IMR-90 (cell line): ENCODE results near the gene PPP1R2. TPM values are rescaled to one million over a fixed set of nuclear protein-coding genes. Genes with fewer than 3 reads are reported as not detected.

Experiments
- ATAC-seq: fragments of 200-7000 bp; cut with Tn5 transposase; 2 replicates; pipeline ENCODE4 v1.9.1; 2020; ENCODE audit warnings: low read depth, mild to moderate bottlenecking, moderate library complexity
- BruUV-seq: library from RNA; stranded (reverse); fragments of 400-500 nt; replicated peaks from 2 replicates; lab custom pipeline; 2021; lab: Mats Ljungman, UMichigan
- CTCF ChIA-PET: fragments of 300-600 bp; formaldehyde crosslinking; extraction: SDS; loops from one replicate; lab custom pipeline; 2021; ENCODE audit warnings: antibody characterized with exemption; lab: Yijun Ruan, JAX
- POLR2A ChIA-PET: fragments of 300-600 bp; sonication (Branson Sonifier 250); formaldehyde crosslinking; loops from one replicate; lab custom pipeline; 2022; ENCODE audit warnings: antibody characterized with exemption; ENCODE audit not compliant: unreplicated experiment; lab: Charles Lee
- DNase-seq: peaks from one replicate; pipeline ENCODE4 v3.0.0; 2013
- H2AFZ ChIP-seq: replicated peaks from 2 replicates; pipeline ENCODE3; 2013; ENCODE audit warnings: low read length, mild to moderate bottlenecking; ENCODE audit not compliant: poor library complexity
- H2AK5ac ChIP-seq: 2 replicates; pipeline ENCODE4 v1.6.1; 2013; ENCODE audit warnings: low read depth, low read length, inconsistent platforms
- H2AK9ac ChIP-seq: replicated peaks from 2 replicates; pipeline ENCODE3; 2013; ENCODE audit warnings: mild to moderate bottlenecking, low read depth, low read length, moderate library complexity; ENCODE audit not compliant: poor library complexity
- H2BK120ac ChIP-seq: 2 replicates; pipeline ENCODE4 v1.6.1; 2013; ENCODE audit warnings: low read depth, low read length, inconsistent platforms
- H2BK15ac ChIP-seq: 3 replicates; pipeline ENCODE4 v1.6.1; 2013; ENCODE audit warnings: low read depth, low read length, inconsistent platforms
- H2BK20ac ChIP-seq: 2 replicates; pipeline ENCODE4 v1.6.1; 2013; ENCODE audit warnings: low read depth, mild to moderate bottlenecking, inconsistent platforms, low read length, moderate library complexity
- H2BK5ac ChIP-seq: 2 replicates; pipeline ENCODE4 v1.6.1; 2013; ENCODE audit warnings: mild to moderate bottlenecking, low read depth, low read length, inconsistent platforms; ENCODE audit not compliant: poor library complexity, severe bottlenecking
- H3K14ac ChIP-seq: replicated peaks from 2 replicates; pipeline ENCODE4 v1.6.1; 2013; ENCODE audit warnings: low read depth, low read length, inconsistent platforms
- H3K18ac ChIP-seq: 2 replicates; pipeline ENCODE4 v1.6.1; 2013; ENCODE audit warnings: low read depth, low read length, control low read depth
- H3K23ac ChIP-seq: 2 replicates; pipeline ENCODE4 v1.6.1; 2013; ENCODE audit warnings: low read depth, low read length, inconsistent platforms
- H3K27ac ChIP-seq: 2 replicates; pipeline ENCODE4 v1.5.1; 2013; ENCODE audit warnings: mild to moderate bottlenecking, control low read depth, low read length; ENCODE audit not compliant: insufficient read depth
- H3K27me3 ChIP-seq: 2 replicates; pipeline ENCODE4 v1.6.1; 2013; ENCODE audit warnings: low read length; ENCODE audit not compliant: control insufficient read depth, insufficient read depth
- H3K36me3 ChIP-seq: 2 replicates; pipeline ENCODE4 v1.6.1; 2013; ENCODE audit warnings: low read length, mixed read lengths; ENCODE audit not compliant: control insufficient read depth, insufficient read depth
- H3K4ac ChIP-seq: 2 replicates; pipeline ENCODE4 v1.6.1; 2013; ENCODE audit warnings: low read depth, low read length, inconsistent platforms
- H3K4me1 ChIP-seq: 2 replicates; pipeline ENCODE4 v1.6.1; 2013; ENCODE audit warnings: low read length, mixed read lengths; ENCODE audit not compliant: control insufficient read depth, insufficient read depth
- H3K4me2 ChIP-seq: 2 replicates; pipeline ENCODE4 v1.6.1; 2013; ENCODE audit warnings: low read depth, mild to moderate bottlenecking, control low read depth, low read length, moderate library complexity
- H3K4me3 ChIP-seq: 2 replicates; pipeline ENCODE4 v1.5.1; 2013; ENCODE audit warnings: low read depth, mild to moderate bottlenecking, control low read depth, low read length, moderate library complexity; ENCODE audit not compliant: insufficient read depth
- H3K56ac ChIP-seq: 2 replicates; pipeline ENCODE4 v1.6.1; 2013; ENCODE audit warnings: low read length, inconsistent platforms; ENCODE audit not compliant: insufficient read depth; ENCODE audit errors: extremely low read depth
- H3K79me1 ChIP-seq, 2 experiments: 2 replicates each; pipeline ENCODE4 v1.6.1; 2013; ENCODE audit warnings: low read length in 2 of 2, inconsistent platforms in 1 of 2, low read depth in 1 of 2
- H3K9ac ChIP-seq: 2 replicates; pipeline ENCODE4 v1.6.1; 2013; ENCODE audit warnings: low read depth, low read length, control low read depth
- H3K9me1 ChIP-seq: 2 replicates; pipeline ENCODE4 v1.6.1; 2013; ENCODE audit warnings: low read length, inconsistent platforms; ENCODE audit not compliant: insufficient read depth
- H3K9me3 ChIP-seq: 2 replicates; pipeline ENCODE4 v1.6.1; 2013; ENCODE audit warnings: low read length; ENCODE audit not compliant: control insufficient read depth, insufficient read depth
- H4K20me1 ChIP-seq: 2 replicates; pipeline ENCODE4 v1.6.1; 2013; ENCODE audit warnings: low read length, inconsistent platforms; ENCODE audit not compliant: insufficient read depth
- H4K5ac ChIP-seq: 2 replicates; pipeline ENCODE4 v1.6.1; 2013; ENCODE audit warnings: mild to moderate bottlenecking, low read depth, low read length, control low read depth
- H4K8ac ChIP-seq, 2 experiments: 2 replicates each; pipeline ENCODE4 v1.6.1; 2013; ENCODE audit warnings: low read depth in 2 of 2, low read length in 2 of 2, control low read depth in 1 of 2, inconsistent platforms in 1 of 2
- H4K91ac ChIP-seq: 2 replicates; pipeline ENCODE4 v1.6.1; 2013; ENCODE audit warnings: low read depth, low read length, inconsistent platforms; ENCODE audit not compliant: insufficient read depth
- BHLHE40 ChIP-seq: fragments of 150-350 bp; IDR thresholded peaks from 2 replicates; pipeline ENCODE4 v1.6.1; 2016; ENCODE audit warnings: mild to moderate bottlenecking, low read depth, low read length
- CEBPB ChIP-seq: IDR thresholded peaks from 2 replicates; pipeline ENCODE4 v1.6.1; 2012; ENCODE audit warnings: low read depth, low read length, improper control_type of control experiment
- CHD1 ChIP-seq: IDR thresholded peaks from 2 replicates; pipeline ENCODE4 v1.6.1; 2012; ENCODE audit warnings: low read depth, low read length, improper control_type of control experiment
- FOS ChIP-seq: fragments of 150-350 bp; IDR thresholded peaks from 2 replicates; pipeline ENCODE4 v1.6.1; 2016; ENCODE audit warnings: low read depth, low read length
- MAFK ChIP-seq: IDR thresholded peaks from 2 replicates; pipeline ENCODE4 v1.6.1; 2012; ENCODE audit warnings: low read depth, low read length, improper control_type of control experiment
- MAZ ChIP-seq: IDR thresholded peaks from 2 replicates; pipeline ENCODE4 v1.6.1; 2012; ENCODE audit warnings: low read depth, mild to moderate bottlenecking, low read length, improper control_type of control experiment, moderate library complexity, borderline replicate concordance
- POLR2A ChIP-seq: IDR thresholded peaks from 2 replicates; pipeline ENCODE4 v1.6.1; 2012; ENCODE audit warnings: mild to moderate bottlenecking, low read depth, low read length
- RAD21 ChIP-seq: IDR thresholded peaks from 2 replicates; pipeline ENCODE4 v1.6.1; 2012; ENCODE audit warnings: low read length, improper control_type of control experiment
- RCOR1 ChIP-seq: IDR thresholded peaks from 2 replicates; pipeline ENCODE4 v1.6.1; 2012; ENCODE audit warnings: mild to moderate bottlenecking, low read length, improper control_type of control experiment; ENCODE audit not compliant: insufficient replicate concordance
- RFX5 ChIP-seq: IDR thresholded peaks from 2 replicates; pipeline ENCODE4 v1.8.0; 2012; ENCODE audit warnings: low read depth, mild to moderate bottlenecking, low read length, moderate library complexity
- SMC3 ChIP-seq: fragments of 150-350 bp; IDR thresholded peaks from 2 replicates; pipeline ENCODE4 v1.6.1; 2016; ENCODE audit warnings: low read depth, mild to moderate bottlenecking, antibody characterized with exemption, low read length, moderate library complexity
- USF2 ChIP-seq: fragments of 150-350 bp; IDR thresholded peaks from 2 replicates; pipeline ENCODE4 v1.6.1; 2017; ENCODE audit warnings: mild to moderate bottlenecking, antibody characterized with exemption, low read length, low read depth
- WGBS, 2 experiments: methylation state at CpG; one replicate each; pipeline versions ENCODE4 v1.1.5 to v1.1.7; 2013; ENCODE audit warnings: missing lambda C conversion rate in 2 of 2; ENCODE audit not compliant: insufficient read length in 1 of 2; ENCODE audit errors: extremely low coverage in 2 of 2; 5-methylcytosine and 5-hydroxymethylcytosine counted together
- dilution Hi-C: fragments of 300-500 bp; cut with HindIII; formaldehyde crosslinking; loops from one replicate; pipeline ENCODE4 v1.14.3; 2018; ENCODE audit warnings: low sequenced_read_pairs; ENCODE audit not compliant: unreplicated experiment
- in situ Hi-C: fragments of 300-500 bp; cut with MboI; formaldehyde crosslinking; loops from 3 replicates; pipeline ENCODE4 v1.14.3; 2019; ENCODE audit warnings: low sequenced_read_pairs, inconsistent platforms, mixed read lengths
- intact Hi-C: fragments of 100-400 bp; cut with micrococcal nuclease; formaldehyde crosslinking; loops from 2 replicates; pipeline ENCODE4 v1.10.0; 2022
- polyA plus RNA-seq, 3 experiments: library from polyadenylated mRNA; depleted of rRNA; stranded (reverse); fragments of >200 nt; gene quantifications; 2 replicates each; pipeline ENCODE4 v1.2.3, GENCODE V29; 2012; ENCODE audit warnings: low replicate concordance in 1 of 3
- total RNA-seq: library from RNA; depleted of rRNA; stranded (reverse); fragments of >200 nt; gene quantifications from 2 replicates; pipeline ENCODE4 v1.2.3, GENCODE V29; 2012

The PPP1R2 gene
- total and polyA plus RNA-seq, 2 of the 4 experiments (the other 2 are of a cell fraction), result 9.2 to 36.0 TPM

- H4K91ac ChIP-seq, result no peak overlapping the region
- no peak overlapping the region for H3K4me2 ChIP-seq
- no peak overlapping the region for H2AK5ac ChIP-seq
- no peak overlapping the region for H3K23ac ChIP-seq
- H2BK15ac ChIP-seq, result no peak overlapping the region
- intact Hi-C loops, result no loop called here
- H3K9me3 ChIP-seq, result no peaks in the 10 kb centered on the region
- dilution Hi-C loops, result no loop called here
- H3K9me1 ChIP-seq, result no peaks in the 10 kb centered on the region
- H3K4me3 ChIP-seq, result no peak overlapping the region
- H2AK9ac ChIP-seq, result no peak overlapping the region
- H3K18ac ChIP-seq, result no peak overlapping the region
- no peaks in the 10 kb centered on the region for H3K4me1 ChIP-seq
- no peak overlapping the region for H2BK5ac ChIP-seq
- H3K4ac ChIP-seq, result no peak overlapping the region
- CTCF ChIA-PET, result interaction anchor here (0.6 kb wide), 1 partner anchor 249 kb away, joined by 4 read pairs; no protein-coding TSS in a partner anchor
- H3K27ac ChIP-seq, result no peak overlapping the region
- 100% methylated on average over 1 of the region's 15 CpGs; no CpG with 5 or more reads in 1 of the 2 experiments for WGBS, 2 experiments
- in situ Hi-C loops, result no loop called here
- H3K27me3 ChIP-seq, result peaks cover 32% of the 10 kb centered on the region
- ATAC-seq (no peak), DNase-seq (no peak)
- H4K8ac ChIP-seq, result no peak overlapping the region
- no peak overlapping the region for H2BK120ac ChIP-seq
- H3K79me1 ChIP-seq, result no peaks in the 10 kb centered on the region
- H3K9ac ChIP-seq, result no peak overlapping the region
- H3K36me3 ChIP-seq, result no peaks in the 10 kb centered on the region
- POLR2A ChIA-PET, result no interaction called here
- H2AFZ ChIP-seq, result no peak overlapping the region
- BruUV-seq, result no TSS peak
- H3K14ac ChIP-seq, result no peak overlapping the region
- H3K56ac ChIP-seq, result no peak overlapping the region
- no peak overlapping the region for H2BK20ac ChIP-seq
- no peak overlapping the region for H4K5ac ChIP-seq
- TF ChIP-seq RFX5, result no peak
- TF ChIP-seq BHLHE40, result no peak
- no peak for TF ChIP-seq MAFK
- no peak for TF ChIP-seq CEBPB
- TF ChIP-seq FOS, result no peak
- no peak for TF ChIP-seq SMC3
- TF ChIP-seq CHD1, result no peak
- TF ChIP-seq POLR2A, result no peak
- no peak for TF ChIP-seq USF2
- no peak for TF ChIP-seq RCOR1
- no peak for TF ChIP-seq RAD21
- TF ChIP-seq MAZ, result no peak
- H4K20me1 ChIP-seq, result no peaks in the 10 kb centered on the region
These were observed 11.3 kb upstream of the PPP1R2 start for GRCh38 chr3:195554458-195554857.
